ENCODE results near the gene TMEM61. TPM values are rescaled to one million over a fixed set of nuclear protein-coding genes. Genes with fewer than 3 reads are reported as not detected.

TMEM61 gene
- total and polyA plus RNA-seq, 8 donors = 0.55 to 130 (median 1.6) TPM; not detected in 1

DNA sequence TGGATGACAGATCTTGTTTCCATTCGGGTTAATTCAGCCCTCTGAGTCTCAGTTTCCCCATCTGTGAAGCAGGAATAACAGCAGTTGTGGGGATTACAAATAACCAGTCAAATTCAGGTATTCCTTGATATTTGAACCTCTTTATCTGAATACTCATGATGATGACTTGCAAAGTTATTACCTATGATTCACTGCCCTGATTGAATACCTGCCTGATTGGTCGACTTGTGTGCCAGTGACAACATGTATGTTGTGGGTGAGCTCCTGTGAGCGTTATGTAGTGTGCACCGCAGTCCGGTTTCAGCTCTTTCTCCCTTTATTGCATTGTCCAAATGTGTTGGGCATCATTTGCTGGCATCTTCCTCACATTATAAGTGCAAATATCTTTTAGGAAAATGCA, 9.5 kb upstream of the TMEM61 start:
- Histone ChIP-seq H3K36me3 (no peaks in the 10 kb centered on the region), H3K27me3 (no peaks in the 10 kb centered on the region), H3K27ac (peak overlapping the region in 1 of 5 donors; percentile 16), H3K4me1 (peaks cover 0 to 29% (median 10%) of the 10 kb centered on the region in 4 donors), H3K4me3 (no peak overlapping the region), H3K9me3 (no peaks in the 10 kb centered on the region)
- DNase-seq = no peak
- 78 to 85% (median 82%) methylated on average over 5 of the region's 5 CpGs for WGBS, 5 donors
- intact Hi-C loops (cut with DNase I; ENCODE audit: low total_unique reads) = no loop called here
- TF ChIP-seq EP300 (IDR thresholded peaks at IDR 0.05) = no peak
- no peak for TF ChIP-seq POLR2A (IDR thresholded peaks at IDR 0.05)
- TF ChIP-seq POLR2AphosphoS5 (IDR thresholded peaks at IDR 0.05) = no peak
- TF ChIP-seq, protein P1, sequence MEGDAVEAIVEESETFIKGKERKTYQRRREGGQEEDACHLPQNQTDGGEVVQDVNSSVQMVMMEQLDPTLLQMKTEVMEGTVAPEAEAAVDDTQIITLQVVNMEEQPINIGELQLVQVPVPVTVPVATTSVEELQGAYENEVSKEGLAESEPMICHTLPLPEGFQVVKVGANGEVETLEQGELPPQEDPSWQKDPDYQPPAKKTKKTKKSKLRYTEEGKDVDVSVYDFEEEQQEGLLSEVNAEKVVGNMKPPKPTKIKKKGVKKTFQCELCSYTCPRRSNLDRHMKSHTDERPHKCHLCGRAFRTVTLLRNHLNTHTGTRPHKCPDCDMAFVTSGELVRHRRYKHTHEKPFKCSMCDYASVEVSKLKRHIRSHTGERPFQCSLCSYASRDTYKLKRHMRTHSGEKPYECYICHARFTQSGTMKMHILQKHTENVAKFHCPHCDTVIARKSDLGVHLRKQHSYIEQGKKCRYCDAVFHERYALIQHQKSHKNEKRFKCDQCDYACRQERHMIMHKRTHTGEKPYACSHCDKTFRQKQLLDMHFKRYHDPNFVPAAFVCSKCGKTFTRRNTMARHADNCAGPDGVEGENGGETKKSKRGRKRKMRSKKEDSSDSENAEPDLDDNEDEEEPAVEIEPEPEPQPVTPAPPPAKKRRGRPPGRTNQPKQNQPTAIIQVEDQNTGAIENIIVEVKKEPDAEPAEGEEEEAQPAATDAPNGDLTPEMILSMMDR (IDR thresholded peaks at IDR 0.05) = no peak

DNA sequence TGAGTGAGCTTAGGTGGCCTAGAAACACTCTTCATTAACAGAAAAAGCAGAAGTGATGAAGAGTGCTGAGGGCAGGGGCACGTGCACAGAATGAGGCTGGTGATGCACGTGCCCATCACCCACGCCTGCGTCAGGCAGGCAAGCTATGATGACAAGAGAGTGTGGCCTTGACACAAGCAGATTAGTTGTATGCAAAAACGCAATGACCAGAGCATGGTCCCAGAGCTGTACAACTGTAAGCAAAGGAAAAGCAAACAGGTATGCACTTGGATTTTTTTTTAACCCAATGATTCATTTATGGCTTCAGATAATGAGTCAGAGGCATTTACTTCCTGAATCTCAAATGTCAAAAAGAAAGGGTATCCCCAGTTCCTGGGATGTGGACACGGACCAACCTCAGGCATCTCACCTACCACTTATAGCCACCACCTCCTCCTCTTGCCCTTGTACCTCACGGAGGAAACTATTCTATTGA, 9.1 kb upstream of the TMEM61 start:
- Histone ChIP-seq H3K27me3 (no peaks in the 10 kb centered on the region), H3K27ac (peak overlapping the region in 1 of 5 donors; percentile 16), H3K4me3 (no peak overlapping the region), H3K4me1 (peaks cover 0 to 25% (median 11%) of the 10 kb centered on the region in 4 donors), H3K9me3 (no peaks in the 10 kb centered on the region), H3K36me3 (no peaks in the 10 kb centered on the region)
- DNase-seq = peak in 1 of 2 donors; percentile 29
- intact Hi-C loops (cut with DNase I; ENCODE audit: low total_unique reads) = no loop called here
- WGBS, 5 donors = 53 to 61% (median 55%) methylated on average over 7 of the region's 7 CpGs
- TF ChIP-seq POLR2AphosphoS5 (IDR thresholded peaks at IDR 0.05) = peak in 1 of 3 donors; percentile 23
- TF ChIP-seq, protein P1 (IDR thresholded peaks at IDR 0.05) = no peak

- no peaks in the 10 kb centered on the region for H3K9me3 ChIP-seq
- TF ChIP-seq POLR2AphosphoS5 (IDR thresholded peaks at IDR 0.05) = no peak
- no peak for TF ChIP-seq POLR2A (IDR thresholded peaks at IDR 0.05)
- H3K4me1 ChIP-seq = peaks cover 0 to 33% (median 21%) of the 10 kb centered on the region in 4 donors
- H3K27me3 ChIP-seq = no peaks in the 10 kb centered on the region
- no peaks in the 10 kb centered on the region for H3K36me3 ChIP-seq
- 83 to 94% (median 88%) methylated on average over 4 of the region's 4 CpGs for WGBS, 5 donors
- H3K27ac ChIP-seq = peak overlapping the region in 3 of 5 donors; percentile 35 to 81 (median 71)
- H3K4me3 ChIP-seq = no peak overlapping the region
- DNase-seq = no peak
- intact Hi-C loops (cut with DNase I; ENCODE audit: low total_unique reads) = no loop called here
These were observed 8.0 kb upstream of the TMEM61 start for GRCh38 chr1:54972436-54972835.

- intact Hi-C loops (cut with DNase I; ENCODE audit: low total_unique reads) = no loop called here
- H3K27ac ChIP-seq = peak overlapping the region in 4 of 5 donors; percentile 35 to 81 (median 70)
- peak; percentile 35 to 60 for DNase-seq
- WGBS, 5 donors = 28 to 39% (median 38%) methylated on average over 5 of the region's 5 CpGs
- H3K4me3 ChIP-seq = no peak overlapping the region
- H3K36me3 ChIP-seq = no peaks in the 10 kb centered on the region
- no peaks in the 10 kb centered on the region for H3K9me3 ChIP-seq
- H3K4me1 ChIP-seq = peaks cover 0 to 40% (median 22%) of the 10 kb centered on the region in 4 donors
- TF ChIP-seq POLR2AphosphoS5 (IDR thresholded peaks at IDR 0.05) (peak in 2 of 3 donors; percentile 23 to 45), EP300 (IDR thresholded peaks at IDR 0.05) (peak; percentile 21), POLR2A (IDR thresholded peaks at IDR 0.05) (no peak)
- TF ChIP-seq, protein P1 (IDR thresholded peaks at IDR 0.05) = peak in 2 of 7 experiments; percentile 12 to 21
- H3K27me3 ChIP-seq = no peaks in the 10 kb centered on the region
These were observed 7.1 kb upstream of the TMEM61 start for GRCh38 chr1:54973205-54973921.

Data from stomach (tissue), 9 donors.